GM23338 (cell line): ENCODE data around the gene MAPK6. TPM values are rescaled to one million over a fixed set of nuclear protein-coding genes. Genes with fewer than 3 reads are reported as not detected.

Source experiments
- ATAC-seq: fragments of 200-7000 bp; cut with Tn5 transposase; 3 replicates; pipeline ENCODE4 v1.9.1; 2020
- DNase-seq: peaks from one replicate; pipeline ENCODE4 v3.0.0-alpha.2; 2015; ENCODE audit warnings: low spot score
- H2AFZ ChIP-seq: fragments of 200-600 bp; sonication (generic); 2 replicates; pipeline ENCODE4 v1.8.0; 2016; ENCODE audit warnings: antibody characterized with exemption, mild to moderate bottlenecking, moderate library complexity
- H3F3A ChIP-seq: fragments of 200-600 bp; sonication (generic); replicated peaks from 2 replicates; pipeline ENCODE4 v1.8.0; 2017; ENCODE audit warnings: antibody characterized with exemption, mixed run types, low read depth
- H3K27ac ChIP-seq: fragments of 200-600 bp; sonication (generic); 2 replicates; pipeline ENCODE4 v1.6.1; 2016; ENCODE audit warnings: low read depth
- H3K27me3 ChIP-seq: fragments of 200-600 bp; sonication (generic); 2 replicates; pipeline ENCODE4 v1.8.0; 2016; ENCODE audit warnings: mild to moderate bottlenecking, mixed run types, moderate library complexity; ENCODE audit not compliant: insufficient read depth
- H3K36me3 ChIP-seq: fragments of 200-600 bp; sonication (generic); 2 replicates; pipeline ENCODE4 v1.8.0; 2016; ENCODE audit warnings: mild to moderate bottlenecking; ENCODE audit not compliant: insufficient read depth
- H3K4me1 ChIP-seq: fragments of 200-600 bp; sonication (generic); 2 replicates; pipeline ENCODE4 v1.8.0; 2016; ENCODE audit warnings: mild to moderate bottlenecking, moderate library complexity; ENCODE audit not compliant: insufficient read depth
- H3K4me2 ChIP-seq: fragments of 200-600 bp; sonication (generic); 2 replicates; pipeline ENCODE4 v1.7.1; 2017; ENCODE audit warnings: mixed run types
- H3K4me3 ChIP-seq: fragments of 200-600 bp; sonication (generic); 2 replicates; pipeline ENCODE4 v1.6.1; 2016; ENCODE audit warnings: mixed run types
- H3K79me2 ChIP-seq: fragments of 200-600 bp; sonication (generic); replicated peaks from 2 replicates; pipeline ENCODE4 v1.8.0; 2017; ENCODE audit warnings: mild to moderate bottlenecking; ENCODE audit not compliant: insufficient read depth
- H3K9me2 ChIP-seq: fragments of 200-600 bp; sonication (generic); 2 replicates; pipeline ENCODE4 v1.8.0; 2017; ENCODE audit not compliant: insufficient read depth
- H4K20me1 ChIP-seq: fragments of 200-600 bp; sonication (generic); replicated peaks from 2 replicates; pipeline ENCODE4 v1.8.0; 2017; ENCODE audit warnings: mild to moderate bottlenecking; ENCODE audit not compliant: insufficient read depth
- H3K27ac Mint-ChIP-seq: 2 replicates; pipeline ENCODE4 v1.8.0; 2020; ENCODE audit warnings: inconsistent platforms, mild to moderate bottlenecking, moderate library complexity, mixed read lengths
- H3K27me3 Mint-ChIP-seq: 3 replicates; pipeline ENCODE4 v1.8.0; 2022; ENCODE audit warnings: low read depth, mild to moderate bottlenecking, moderate library complexity, mixed read lengths, inconsistent platforms; ENCODE audit not compliant: insufficient read depth, poor library complexity
- H3K36me3 Mint-ChIP-seq: 3 replicates; pipeline ENCODE4 v1.8.0; 2021; ENCODE audit warnings: low read depth, mild to moderate bottlenecking, inconsistent platforms, moderate library complexity, mixed read lengths
- H3K4me1 Mint-ChIP-seq: 3 replicates; pipeline ENCODE4 v1.8.0; 2020; ENCODE audit warnings: mild to moderate bottlenecking, inconsistent platforms, mixed read lengths
- H3K4me3 Mint-ChIP-seq: 3 replicates; pipeline ENCODE4 v1.8.0; 2021; ENCODE audit warnings: moderate library complexity, mild to moderate bottlenecking, inconsistent platforms, mixed read lengths
- H3K9me3 Mint-ChIP-seq: 3 replicates; pipeline ENCODE4 v1.8.0; 2020; ENCODE audit warnings: moderate library complexity, mild to moderate bottlenecking, inconsistent platforms, mixed read lengths
- CREB1 ChIP-seq: fragments of 250-450 bp; sonication (Bioruptor Pico); IDR thresholded peaks from 2 replicates; pipeline ENCODE4 v1.5.0; 2020; ENCODE audit warnings: low read depth, mild to moderate bottlenecking, moderate library complexity
- CTCF ChIP-seq, 2 experiments: fragments of 200-600 bp in 1 of 2; sonication (generic) in 1 of 2; conservative IDR thresholded peaks; 2 replicates each; pipeline versions ENCODE4 v1.5.1 to v1.6.1; 2016 to 2017; ENCODE audit warnings: antibody characterized with exemption in 2 of 2, low read depth in 2 of 2, mild to moderate bottlenecking in 2 of 2, moderate library complexity in 1 of 2
- EZH2 ChIP-seq: fragments of 200-600 bp; sonication (generic); IDR thresholded peaks from one replicate; pipeline ENCODE4 v1.8.0; 2017; ENCODE audit warnings: antibody characterized with exemption, mild to moderate bottlenecking, low read depth; ENCODE audit not compliant: unreplicated experiment
- EZH2phosphoT487 ChIP-seq: fragments of 200-600 bp; sonication (generic); IDR thresholded peaks from one replicate; pipeline ENCODE4 v1.8.1; 2018; ENCODE audit warnings: antibody characterized with exemption; ENCODE audit not compliant: unreplicated experiment
- JUNB ChIP-seq: IDR thresholded peaks from one replicate; pipeline ENCODE4 v1.6.1; 2016; ENCODE audit warnings: antibody characterized with exemption; ENCODE audit not compliant: unreplicated experiment
- NANOG ChIP-seq: IDR thresholded peaks from 2 replicates; pipeline ENCODE4 v1.6.1; 2016; ENCODE audit warnings: antibody characterized with exemption, borderline replicate concordance
- POLR2AphosphoS5 ChIP-seq: IDR thresholded peaks from 2 replicates; pipeline ENCODE4 v1.6.1; 2016; ENCODE audit warnings: antibody characterized with exemption, low read depth
- REST ChIP-seq: IDR thresholded peaks from one replicate; pipeline ENCODE4 v1.6.1; 2018; ENCODE audit warnings: antibody characterized with exemption; ENCODE audit not compliant: unreplicated experiment
- STAT1 ChIP-seq: IDR thresholded peaks from one replicate; pipeline ENCODE4 v1.6.1; 2016; ENCODE audit warnings: antibody characterized with exemption; ENCODE audit not compliant: unreplicated experiment
- ZNF114 ChIP-seq: fragments of 250-450 bp; sonication (Bioruptor Pico); IDR thresholded peaks from 2 replicates; pipeline ENCODE4 v1.5.0; 2020; ENCODE audit warnings: mild to moderate bottlenecking, moderate library complexity
- ZNF331 ChIP-seq: fragments of 250-450 bp; sonication (Bioruptor Pico); IDR thresholded peaks from 2 replicates; pipeline ENCODE4 v1.5.0; 2020; ENCODE audit warnings: low read depth, mild to moderate bottlenecking, moderate library complexity
- polyA plus RNA-seq: library from polyadenylated mRNA; unstranded; fragments of >200 nt; fragmentation: Nextera tagmentation; extraction: Ambion mirVana; gene quantifications from 2 replicates; pipeline ENCODE4 v1.2.1, GENCODE V29; 2016
- total RNA-seq: library from RNA; depleted of rRNA; stranded (reverse); fragments of >200 nt; shearing (Covaris generic); gene quantifications from 2 replicates; pipeline ENCODE4 v1.2.3, GENCODE V29; 2014
- TF ChIP-seq, protein P1 (sequence below): IDR thresholded peaks from 2 replicates; pipeline ENCODE4 v1.6.1; 2016; ENCODE audit warnings: antibody characterized with exemption

MAPK6 gene
- total and polyA plus RNA-seq, 2 experiments from 2014 or later: 40.9 to 92.3 TPM

DNA sequence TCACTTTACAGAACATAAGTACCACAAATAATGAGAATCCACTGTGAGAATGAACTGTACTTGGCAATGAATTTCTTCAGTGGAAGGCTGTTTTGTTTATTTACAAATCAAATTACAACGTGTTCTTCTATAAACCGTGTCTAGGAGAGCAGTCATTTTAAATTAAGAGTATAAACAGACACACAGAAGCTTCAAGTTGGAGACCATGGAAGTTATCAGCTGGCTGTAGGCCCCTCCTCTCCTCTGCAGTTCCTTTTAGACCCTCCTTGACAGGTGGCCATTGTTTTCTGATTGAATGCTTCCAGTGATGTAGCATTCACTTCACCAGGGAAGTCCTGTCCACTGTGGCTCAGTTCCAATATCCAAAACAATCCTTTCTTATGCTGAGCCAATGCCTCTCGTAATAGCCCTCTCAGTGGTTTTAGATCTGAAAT is 7.3 kb upstream of the MAPK6 start:
- Histone ChIP-seq H3K4me3 (no peak overlapping the region), H3K36me3 (no peaks in the 10 kb centered on the region), H3K27ac (no peak overlapping the region), H3K4me1 (no peaks in the 10 kb centered on the region), H3K4me2 (no peak overlapping the region), H3K27me3 (no peaks in the 10 kb centered on the region), H4K20me1 (no peaks in the 10 kb centered on the region), H3K9me2 (no peaks in the 10 kb centered on the region; the same call in 1 of the 2 replicates), H2AFZ (peak overlapping the region; percentile 35; the same call in 1 of the 2 replicates), H3K79me2 (no peaks in the 10 kb centered on the region), H3F3A (no peaks in the 10 kb centered on the region)
- no peak for DNase-seq
- no peak overlapping the region for H3K4me3 Mint-ChIP-seq
- no peak overlapping the region for H3K27ac Mint-ChIP-seq
- no peaks in the 10 kb centered on the region for H3K4me1 Mint-ChIP-seq
- ATAC-seq: no peak
- H3K36me3 Mint-ChIP-seq: no peaks in the 10 kb centered on the region
- no peaks in the 10 kb centered on the region for H3K9me3 Mint-ChIP-seq
- H3K27me3 Mint-ChIP-seq: peaks cover 6% of the 10 kb centered on the region
- TF ChIP-seq ZNF114 (CRISPR knock-in tag) (no peak), STAT1 (no peak), EZH2 (no peak), POLR2AphosphoS5 (no peak), REST (no peak)

GRCh38 chr15:52012210-52012609 is 6.8 kb upstream of the MAPK6 start:
- no peaks in the 10 kb centered on the region for H3K9me3 Mint-ChIP-seq
- Histone ChIP-seq H3K4me3 (no peak overlapping the region), H3K27me3 (no peaks in the 10 kb centered on the region), H3K27ac (no peak overlapping the region), H4K20me1 (no peaks in the 10 kb centered on the region), H3K36me3 (no peaks in the 10 kb centered on the region), H3K9me2 (no peaks in the 10 kb centered on the region; the same call in 1 of the 2 replicates), H3F3A (no peaks in the 10 kb centered on the region), H3K4me2 (no peak overlapping the region), H3K4me1 (no peaks in the 10 kb centered on the region), H2AFZ (peak overlapping the region; percentile 35; the same call in 1 of the 2 replicates), H3K79me2 (no peaks in the 10 kb centered on the region)
- DNase-seq: no peak
- ATAC-seq: no peak
- H3K4me3 Mint-ChIP-seq: no peak overlapping the region
- H3K27me3 Mint-ChIP-seq: peaks cover 6% of the 10 kb centered on the region
- no peaks in the 10 kb centered on the region for H3K36me3 Mint-ChIP-seq
- H3K4me1 Mint-ChIP-seq: peaks cover 3% of the 10 kb centered on the region; the same call in 1 of the 3 replicates
- H3K27ac Mint-ChIP-seq: no peak overlapping the region
- no peak for TF ChIP-seq ZNF114 (CRISPR knock-in tag)
- TF ChIP-seq, protein P1, sequence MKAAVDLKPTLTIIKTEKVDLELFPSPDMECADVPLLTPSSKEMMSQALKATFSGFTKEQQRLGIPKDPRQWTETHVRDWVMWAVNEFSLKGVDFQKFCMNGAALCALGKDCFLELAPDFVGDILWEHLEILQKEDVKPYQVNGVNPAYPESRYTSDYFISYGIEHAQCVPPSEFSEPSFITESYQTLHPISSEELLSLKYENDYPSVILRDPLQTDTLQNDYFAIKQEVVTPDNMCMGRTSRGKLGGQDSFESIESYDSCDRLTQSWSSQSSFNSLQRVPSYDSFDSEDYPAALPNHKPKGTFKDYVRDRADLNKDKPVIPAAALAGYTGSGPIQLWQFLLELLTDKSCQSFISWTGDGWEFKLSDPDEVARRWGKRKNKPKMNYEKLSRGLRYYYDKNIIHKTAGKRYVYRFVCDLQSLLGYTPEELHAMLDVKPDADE: no peak
- TF ChIP-seq NANOG: no peak
- TF ChIP-seq CTCF (conservative IDR thresholded peaks at IDR 0.05; ENCODE audit: low read depth in 2 of 2): no peak
- no peak for TF ChIP-seq CREB1 (CRISPR knock-in tag)
- no peak for TF ChIP-seq POLR2AphosphoS5
- TF ChIP-seq EZH2phosphoT487: no peak
- TF ChIP-seq ZNF331: no peak
- no peak for TF ChIP-seq REST
- TF ChIP-seq JUNB: no peak
